ENCODE results near the gene CTNND2. TPM values are rescaled to one million over a fixed set of nuclear protein-coding genes. Genes with fewer than 3 reads are reported as not detected.
"Not testable (repeated sequence)": the region's sequence is repeated elsewhere in the genome, so short reads cannot be mapped to it uniquely, and the experiment has no call there.

Gene CTNND2
- total RNA-seq, 1 donor from 2014 or later, result not detected

- no peak for DNase-seq
Observed at GRCh38 chr5:11449966-11450365, 454.3 kb downstream of the CTNND2 start.

- no peak for DNase-seq
Observed at GRCh38 chr5:11449217-11449616, 455.0 kb downstream of the CTNND2 start.

- no peak for DNase-seq
Observed at GRCh38 chr5:11443831-11444230, 460.4 kb downstream of the CTNND2 start.

GRCh38 chr5:11432116-11432515 lies 472.1 kb downstream of the CTNND2 start:
- no peak for DNase-seq

- no peak for DNase-seq
Observed at GRCh38 chr5:11429254-11429653, 475.0 kb downstream of the CTNND2 start.

- no peak for DNase-seq
Observed at GRCh38 chr5:11427569-11427968, 476.7 kb downstream of the CTNND2 start.

- no peak for DNase-seq
Observed at GRCh38 chr5:11426442-11426841, 477.8 kb downstream of the CTNND2 start.

GRCh38 chr5:11422342-11422741 lies 481.9 kb downstream of the CTNND2 start:
- no peak for DNase-seq

GRCh38 chr5:11420969-11421368 lies 483.3 kb downstream of the CTNND2 start:
- DNase-seq, result no peak

GRCh38 chr5:11415751-11416150 lies 488.5 kb downstream of the CTNND2 start:
- DNase-seq, result no peak

- not testable (repeated sequence) for DNase-seq
Observed at GRCh38 chr5:11414732-11415131, 489.5 kb downstream of the CTNND2 start.

GRCh38 chr5:11411621-11412020 lies 492.6 kb downstream of the CTNND2 start:
- no peak for DNase-seq

GRCh38 chr5:11407556-11408145 lies 496.6 kb downstream of the CTNND2 start:
- no peak for DNase-seq

GRCh38 chr5:11400316-11400715 lies 503.9 kb downstream of the CTNND2 start:
- no peak for DNase-seq

- DNase-seq, result no peak
Observed at GRCh38 chr5:11398728-11399127, 505.5 kb downstream of the CTNND2 start.

- no peak for DNase-seq
Observed at GRCh38 chr5:11397549-11397948, 506.7 kb downstream of the CTNND2 start.

- no peak for DNase-seq
Observed at GRCh38 chr5:11396917-11397316, 507.3 kb downstream of the CTNND2 start.

GRCh38 chr5:11394933-11395332 lies 509.3 kb downstream of the CTNND2 start:
- no peak for DNase-seq

- DNase-seq, result no peak
Observed at GRCh38 chr5:11390291-11390767, 513.9 kb downstream of the CTNND2 start.

- no peak for DNase-seq
Observed at GRCh38 chr5:11387382-11387781, 516.9 kb downstream of the CTNND2 start.

- DNase-seq, result no peak
Observed at GRCh38 chr5:11386398-11386797, 517.8 kb downstream of the CTNND2 start.

GRCh38 chr5:11385901-11386293 lies 518.3 kb downstream of the CTNND2 start:
- DNase-seq, result no peak

- DNase-seq, result no peak
Observed at GRCh38 chr5:11385251-11385900, 518.9 kb downstream of the CTNND2 start.

- DNase-seq, result no peak
Observed at GRCh38 chr5:11384441-11385250, 519.6 kb downstream of the CTNND2 start.

Measured in dermis blood vessel endothelial cell (primary cell).